Loucy (cell line): ENCODE measurements around the gene SCGB3A2.

Source experiments
- H2AFZ ChIP-seq: fragments of 200-600 bp; sonication (generic); 2 replicates; pipeline ENCODE4 v1.6.0; 2016; ENCODE audit warnings: antibody characterized with exemption, mild to moderate bottlenecking, low read length, moderate library complexity
- H3F3A ChIP-seq: fragments of 200-600 bp; 2 replicates; pipeline ENCODE4 v1.6.0; 2016; ENCODE audit warnings: antibody characterized with exemption, low read depth, mild to moderate bottlenecking
- H3K27me3 ChIP-seq: fragments of 200-600 bp; sonication (generic); 2 replicates; pipeline ENCODE4 v1.6.1; 2014; ENCODE audit warnings: low read length, mild to moderate bottlenecking; ENCODE audit not compliant: insufficient read depth, poor library complexity, severe bottlenecking
- H3K36me3 ChIP-seq: fragments of 200-600 bp; sonication (generic); 2 replicates; pipeline ENCODE4 v1.6.1; 2016; ENCODE audit warnings: low read length; ENCODE audit not compliant: insufficient read depth
- H3K4me1 ChIP-seq: fragments of 200-600 bp; sonication (generic); 2 replicates; pipeline ENCODE4 v1.5.1; 2014; ENCODE audit warnings: low read length, mild to moderate bottlenecking; ENCODE audit not compliant: insufficient read depth, poor library complexity, severe bottlenecking
- H3K4me2 ChIP-seq: fragments of 200-600 bp; sonication (generic); 2 replicates; pipeline ENCODE4 v1.6.0; 2014; ENCODE audit warnings: antibody characterized with exemption, low read length, low read depth, mild to moderate bottlenecking; ENCODE audit not compliant: poor library complexity, severe bottlenecking
- H3K4me3 ChIP-seq: fragments of 200-600 bp; sonication (generic); 2 replicates; pipeline ENCODE4 v1.5.1; 2014; ENCODE audit warnings: low read length, mild to moderate bottlenecking, mixed read lengths; ENCODE audit not compliant: poor library complexity, severe bottlenecking
- H3K79me2 ChIP-seq: fragments of 200-600 bp; sonication (generic); 2 replicates; pipeline ENCODE4 v1.6.1; 2014; ENCODE audit warnings: low read length; ENCODE audit not compliant: insufficient read depth
- H3K9ac ChIP-seq: fragments of 200-600 bp; sonication (generic); 2 replicates; pipeline ENCODE4 v1.6.0; 2014; ENCODE audit warnings: mild to moderate bottlenecking, low read depth, low read length, moderate library complexity; ENCODE audit not compliant: poor library complexity, severe bottlenecking
- H3K9me2 ChIP-seq: fragments of 200-600 bp; sonication (generic); replicated peaks from 2 replicates; pipeline ENCODE4 v1.6.1; 2016; ENCODE audit warnings: low read depth, low read length, mixed read lengths
- H3K9me3 ChIP-seq: fragments of 200-600 bp; sonication (generic); 2 replicates; pipeline ENCODE4 v1.6.1; 2014; ENCODE audit warnings: mild to moderate bottlenecking, antibody characterized with exemption, low read length, low read depth; ENCODE audit not compliant: insufficient read depth
- H4K20me1 ChIP-seq: fragments of 200-600 bp; sonication (generic); 2 replicates; pipeline ENCODE4 v1.6.0; 2014; ENCODE audit warnings: antibody characterized with exemption, low read length, mild to moderate bottlenecking; ENCODE audit not compliant: insufficient read depth, poor library complexity, severe bottlenecking
- CTCF ChIP-seq: fragments of 200-600 bp; sonication (generic); conservative IDR thresholded peaks from 2 replicates; pipeline ENCODE4 v1.5.1; 2014; ENCODE audit warnings: mild to moderate bottlenecking, antibody characterized with exemption, low read length
- EZH2phosphoT487 ChIP-seq: fragments of 200-600 bp; IDR thresholded peaks from 2 replicates; pipeline ENCODE4 v1.6.1; 2018; ENCODE audit warnings: antibody characterized with exemption, mild to moderate bottlenecking, moderate library complexity, borderline replicate concordance

Gene SCGB3A2

GRCh38 chr5:147895864-147896263 is 17.4 kb downstream of the SCGB3A2 start:
- H3K4me2 ChIP-seq, result no peak overlapping the region
- no peak overlapping the region for H2AFZ ChIP-seq
- H3K9me2 ChIP-seq, result no peaks in the 10 kb centered on the region
- no peak overlapping the region for H3K4me3 ChIP-seq
- TF ChIP-seq CTCF, result no peak
- no peak for TF ChIP-seq EZH2phosphoT487
- no peaks in the 10 kb centered on the region for H3K27me3 ChIP-seq
- H3K36me3 ChIP-seq, result no peaks in the 10 kb centered on the region
- H4K20me1 ChIP-seq, result no peaks in the 10 kb centered on the region
- no peak overlapping the region for H3K9ac ChIP-seq
- no peaks in the 10 kb centered on the region for H3F3A ChIP-seq
- no peaks in the 10 kb centered on the region for H3K9me3 ChIP-seq
- no peaks in the 10 kb centered on the region for H3K79me2 ChIP-seq
- no peaks in the 10 kb centered on the region for H3K4me1 ChIP-seq

GRCh38 chr5:147898875-147899401 is 20.4 kb downstream of the SCGB3A2 start:
- H3K9ac ChIP-seq, result no peak overlapping the region
- H2AFZ ChIP-seq, result no peak overlapping the region
- H3K36me3 ChIP-seq, result no peaks in the 10 kb centered on the region
- H3K4me1 ChIP-seq, result no peaks in the 10 kb centered on the region
- no peak overlapping the region for H3K4me2 ChIP-seq
- no peaks in the 10 kb centered on the region for H3K79me2 ChIP-seq
- no peak overlapping the region for H3K4me3 ChIP-seq
- no peaks in the 10 kb centered on the region for H3K9me2 ChIP-seq
- H3K27me3 ChIP-seq, result no peaks in the 10 kb centered on the region
- no peaks in the 10 kb centered on the region for H3K9me3 ChIP-seq
- no peaks in the 10 kb centered on the region for H4K20me1 ChIP-seq
- H3F3A ChIP-seq, result no peaks in the 10 kb centered on the region
- no peak for TF ChIP-seq CTCF

GRCh38 chr5:147901599-147902039 is 23.1 kb downstream of the SCGB3A2 start:
- no peaks in the 10 kb centered on the region for H3K4me1 ChIP-seq
- H3K4me2 ChIP-seq, result no peak overlapping the region
- H3F3A ChIP-seq, result no peaks in the 10 kb centered on the region
- no peaks in the 10 kb centered on the region for H3K9me3 ChIP-seq
- H3K4me3 ChIP-seq, result no peak overlapping the region
- H3K79me2 ChIP-seq, result no peaks in the 10 kb centered on the region
- H4K20me1 ChIP-seq, result no peaks in the 10 kb centered on the region
- H3K27me3 ChIP-seq, result no peaks in the 10 kb centered on the region
- no peaks in the 10 kb centered on the region for H3K36me3 ChIP-seq
- H3K9me2 ChIP-seq, result no peaks in the 10 kb centered on the region
- H3K9ac ChIP-seq, result no peak overlapping the region
- H2AFZ ChIP-seq, result no peak overlapping the region
- TF ChIP-seq CTCF (no peak), EZH2phosphoT487 (no peak)
